GM12872 (cell line): ENCODE measurements around the gene NRP2.

Source experiments
- CTCF ChIP-seq: IDR thresholded peaks from 3 replicates; pipeline ENCODE4 v1.5.1; 2011; ENCODE audit warnings: low read depth, mild to moderate bottlenecking, low read length, moderate library complexity; ENCODE audit not compliant: insufficient read depth

Gene NRP2

GRCh38 chr2:205811387-205811786 is 129.1 kb downstream of the NRP2 start:
- TF ChIP-seq CTCF: no peak

- TF ChIP-seq CTCF: no peak
Observed at GRCh38 chr2:205814039-205814364, 131.7 kb downstream of the NRP2 start.

GRCh38 chr2:205815673-205816072 is 133.4 kb downstream of the NRP2 start:
- no peak for TF ChIP-seq CTCF

GRCh38 chr2:205816268-205816667 is 134.0 kb downstream of the NRP2 start:
- no peak for TF ChIP-seq CTCF

GRCh38 chr2:205822579-205822978 is 140.3 kb downstream of the NRP2 start:
- no peak for TF ChIP-seq CTCF

- TF ChIP-seq CTCF: no peak
Observed at GRCh38 chr2:205827809-205828365, 145.6 kb downstream of the NRP2 start.

GRCh38 chr2:205833864-205834263 is 151.6 kb downstream of the NRP2 start:
- no peak for TF ChIP-seq CTCF

- no peak for TF ChIP-seq CTCF
Observed at GRCh38 chr2:205834796-205835195, 152.5 kb downstream of the NRP2 start.
